ENCODE results near the gene LRIG2. TPM values are rescaled to one million over a fixed set of nuclear protein-coding genes. Genes with fewer than 3 reads are reported as not detected.

LRIG2 gene
- total RNA-seq, 1 experiment from 2014 or later: 13.5 TPM

DNA sequence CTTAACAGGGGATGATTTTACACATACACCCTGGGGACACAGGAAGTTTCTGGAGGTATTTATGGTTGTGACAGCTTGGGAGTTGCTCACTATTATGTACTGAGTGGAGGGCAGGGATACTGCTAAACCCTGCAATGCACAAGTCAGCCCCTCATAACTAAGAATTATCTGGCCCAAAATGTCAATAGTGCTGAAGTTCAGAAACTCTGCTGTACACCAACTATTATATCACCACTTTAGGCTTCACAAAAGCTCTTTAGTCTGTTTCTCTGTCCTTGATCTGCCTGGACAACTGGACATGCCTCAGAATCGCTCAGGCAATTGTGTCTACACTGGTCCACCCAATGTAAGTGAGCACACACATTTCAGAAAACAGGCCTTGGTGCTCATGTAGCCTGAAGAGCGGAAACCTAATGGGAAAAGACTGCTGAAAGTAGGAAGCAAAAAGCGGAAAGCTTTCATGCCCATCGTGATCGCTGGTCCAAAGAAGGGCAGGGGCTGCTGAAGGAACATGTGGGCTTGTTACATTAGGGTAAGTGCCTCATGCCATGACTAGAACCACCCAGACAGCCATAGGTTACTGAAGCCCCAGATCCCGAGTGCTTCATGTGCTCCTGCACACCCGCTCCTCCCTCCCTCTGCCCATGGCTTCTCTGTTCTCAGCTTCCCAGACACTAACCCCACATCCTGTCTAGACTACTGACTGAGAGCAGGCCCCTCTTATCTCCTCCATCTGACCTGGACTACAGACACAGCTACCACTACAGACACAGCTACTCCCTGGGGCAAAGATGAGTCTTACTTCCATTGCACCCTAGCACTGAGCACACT, 73.5 kb downstream of the LRIG2 start:
- peak; percentile 14; the same call in 1 of the 2 replicates for ATAC-seq
- no peaks in the 10 kb centered on the region for H3K9me2 ChIP-seq (ENCODE audit: insufficient read depth)

More for the DNA sequence above, 73.5 kb downstream of the LRIG2 start:
- H3K4me1 ChIP-seq (ENCODE audit: control insufficient read depth in 1 of 2, insufficient read depth in 2 of 2, low read length in 2 of 2): peaks cover 0 to 5% of the 10 kb centered on the region in 2 experiments; a peak in 2 of 4 replicates
- no peaks in the 10 kb centered on the region for H3K36me3 ChIP-seq (ENCODE audit: control insufficient read depth in 1 of 2, insufficient read depth in 2 of 2, low read length in 2 of 2)
- no peak overlapping the region for H2AFZ ChIP-seq (ENCODE audit: low read depth, low read length, poor library complexity, severe bottlenecking)
- H3K9ac ChIP-seq (ENCODE audit: low read length): no peak overlapping the region
- TF ChIP-seq ATF3 (IDR thresholded peaks at IDR 0.05): no peak
- TF ChIP-seq EZH2phosphoT487 (IDR thresholded peaks at IDR 0.05; ENCODE audit: borderline replicate concordance): no peak
- TF ChIP-seq JUND (IDR thresholded peaks at IDR 0.05): no peak
- no peak for TF ChIP-seq TCF7L2 (IDR thresholded peaks at IDR 0.05; ENCODE audit: borderline replicate concordance, extremely low read depth, insufficient read depth, insufficient read length)
- no peak for TF ChIP-seq ZNF274 (IDR thresholded peaks at IDR 0.05; ENCODE audit: low read depth, low read length)
- no peak for TF ChIP-seq EZH2 (IDR thresholded peaks at IDR 0.05)
- TF ChIP-seq YY1 (IDR thresholded peaks at IDR 0.05; ENCODE audit: extremely low read depth, insufficient replicate concordance, low read depth, low read length): no peak
- TF ChIP-seq ELF1 (IDR thresholded peaks at IDR 0.05; ENCODE audit: borderline replicate concordance, low read depth): no peak
- no peak for TF ChIP-seq SRF (IDR thresholded peaks at IDR 0.05; ENCODE audit: low read depth)
- no peak for TF ChIP-seq RAD21 (IDR thresholded peaks at IDR 0.05; ENCODE audit: low read depth)
- TF ChIP-seq, protein P1, sequence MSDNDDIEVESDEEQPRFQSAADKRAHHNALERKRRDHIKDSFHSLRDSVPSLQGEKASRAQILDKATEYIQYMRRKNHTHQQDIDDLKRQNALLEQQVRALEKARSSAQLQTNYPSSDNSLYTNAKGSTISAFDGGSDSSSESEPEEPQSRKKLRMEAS (IDR thresholded peaks at IDR 0.05): no peak
- TF ChIP-seq CBX3 (IDR thresholded peaks at IDR 0.05; ENCODE audit: low read depth): no peak
- TF ChIP-seq CTCF (IDR thresholded peaks at IDR 0.05 in 2 of 3, conservative IDR thresholded peaks at IDR 0.05 in 1 of 3; ENCODE audit: borderline replicate concordance in 1 of 3, insufficient read depth in 1 of 3, low read depth in 2 of 3, low read length in 2 of 3): no peak
- no peak for TF ChIP-seq FOSL1 (IDR thresholded peaks at IDR 0.05; ENCODE audit: low read depth)
- TF ChIP-seq SIN3A (IDR thresholded peaks at IDR 0.05; ENCODE audit: low read depth): no peak
- no peak overlapping the region for H3K4me3 ChIP-seq (replicated peaks in 1 of 2; ENCODE audit: low read depth in 1 of 2, low read length in 2 of 2)
- no peaks in the 10 kb centered on the region for H3K27me3 ChIP-seq (ENCODE audit: insufficient read depth, low read length)
- no peak overlapping the region for H3K27ac ChIP-seq (ENCODE audit: low read depth, low read length)
- CTCF ChIA-PET: no interaction called here
- RAD21 ChIA-PET (ENCODE audit: low non-redundant PET in 1 of 2, low total read pairs in 2 of 2, uncharacterized antibody in 2 of 2, unreplicated experiment in 2 of 2): no interaction called here
- no peak for DNase-seq (ENCODE audit: low read depth, low spot score)
- no peak overlapping the region for H3K4me2 ChIP-seq (ENCODE audit: low read length)
- H3K79me2 ChIP-seq (ENCODE audit: insufficient read depth, low read length): no peaks in the 10 kb centered on the region
- intact Hi-C loops (cut with micrococcal nuclease): no loop called here
- no peaks in the 10 kb centered on the region for H4K20me1 ChIP-seq (ENCODE audit: insufficient read depth)
- no TSS peak for BruUV-seq (replicated peaks)
- H3K9me3 ChIP-seq (ENCODE audit: control insufficient read depth in 1 of 2, insufficient read depth in 1 of 2, low read depth in 1 of 2, low read length in 2 of 2): no peaks in the 10 kb centered on the region
- POLR2A ChIA-PET: interaction anchor here (0.6 kb wide), 1 partner anchor 1481 kb away, joined by 5 read pairs; no protein-coding TSS in a partner anchor
